PFSK-1 (cell line): Measurements from ENCODE around the gene AIMP2.

Experiments
- FOXP2 ChIP-seq: optimal IDR thresholded peaks from 2 replicates; pipeline ENCODE3; 2011; ENCODE audit warnings: borderline replicate concordance, control low read depth, inconsistent platforms; ENCODE audit not compliant: insufficient read depth; ENCODE audit errors: extremely low read length, extremely low read depth
- POLR2AphosphoS5 ChIP-seq: IDR thresholded peaks from 2 replicates; pipeline ENCODE4 v1.6.1; 2012; ENCODE audit warnings: low read depth, mild to moderate bottlenecking, control low read depth, low read length, moderate library complexity
- REST ChIP-seq, 2 experiments: IDR thresholded peaks; 2 replicates each; pipeline versions ENCODE4 v1.6.1 to v1.8.0; 2011 to 2012; ENCODE audit warnings: low read depth in 2 of 2, low read length in 2 of 2, control low read depth in 1 of 2, inconsistent platforms in 1 of 2, mild to moderate bottlenecking in 1 of 2, moderate library complexity in 1 of 2; ENCODE audit not compliant: insufficient read depth in 1 of 2
- SIN3A ChIP-seq: IDR thresholded peaks from 2 replicates; pipeline ENCODE4 v1.6.1; 2012; ENCODE audit warnings: mild to moderate bottlenecking, low read length, moderate library complexity, borderline replicate concordance; ENCODE audit not compliant: insufficient read depth
- TAF1 ChIP-seq: IDR thresholded peaks from 2 replicates; pipeline ENCODE4 v1.6.1; 2012; ENCODE audit warnings: low read length, control low read depth, borderline replicate concordance; ENCODE audit not compliant: insufficient read depth

The AIMP2 gene

DNA sequence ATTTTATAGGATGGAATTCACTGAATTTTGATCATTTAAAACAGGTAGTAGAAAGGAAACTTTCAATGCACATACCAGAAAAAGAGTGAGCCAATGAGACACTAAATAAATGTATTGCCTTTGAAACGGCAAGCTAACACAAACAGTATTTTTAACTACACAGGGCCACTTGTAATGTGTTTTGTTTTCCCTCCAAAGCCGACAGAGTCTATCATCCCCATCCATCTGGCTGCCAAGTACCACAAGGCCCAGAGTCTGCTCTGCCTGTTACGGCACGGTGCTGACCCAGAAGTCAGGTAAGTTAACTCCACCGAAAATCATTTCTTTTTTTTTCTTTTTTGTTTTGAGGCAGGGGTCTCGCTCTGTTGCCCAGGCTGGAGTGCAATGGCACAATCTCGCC, 23.6 kb downstream of the AIMP2 start:
- no peak for TF ChIP-seq SIN3A
- no peak for TF ChIP-seq POLR2AphosphoS5
- TF ChIP-seq TAF1 = no peak
- no peak for TF ChIP-seq FOXP2
- TF ChIP-seq REST (IDR thresholded peaks at IDR 0.05; ENCODE audit: insufficient read depth in 1 of 2, low read depth in 2 of 2, low read length in 2 of 2) = no peak

DNA sequence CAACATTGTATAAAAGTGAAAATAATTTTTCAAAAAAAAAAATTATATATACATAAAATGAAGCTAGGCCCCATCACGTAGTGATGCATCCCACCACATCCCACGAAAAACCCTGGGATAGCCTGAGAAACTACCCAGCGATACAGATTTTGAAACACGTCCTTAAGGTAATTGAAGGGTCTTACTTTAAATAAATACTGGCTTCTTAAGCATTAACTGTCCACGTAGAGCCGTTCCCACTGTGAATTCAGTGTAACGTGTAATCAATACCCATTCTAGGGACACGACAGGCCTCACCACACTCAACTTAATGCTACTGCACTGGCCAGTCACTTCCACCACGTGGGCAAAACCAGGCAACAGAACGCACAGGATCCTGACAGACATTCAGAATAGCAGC, 26.1 kb downstream of the AIMP2 start:
- TF ChIP-seq SIN3A (no peak), TAF1 (no peak), FOXP2 (no peak), POLR2AphosphoS5 (no peak), REST (IDR thresholded peaks at IDR 0.05; ENCODE audit: insufficient read depth in 1 of 2, low read depth in 2 of 2, low read length in 2 of 2) (no peak)

DNA sequence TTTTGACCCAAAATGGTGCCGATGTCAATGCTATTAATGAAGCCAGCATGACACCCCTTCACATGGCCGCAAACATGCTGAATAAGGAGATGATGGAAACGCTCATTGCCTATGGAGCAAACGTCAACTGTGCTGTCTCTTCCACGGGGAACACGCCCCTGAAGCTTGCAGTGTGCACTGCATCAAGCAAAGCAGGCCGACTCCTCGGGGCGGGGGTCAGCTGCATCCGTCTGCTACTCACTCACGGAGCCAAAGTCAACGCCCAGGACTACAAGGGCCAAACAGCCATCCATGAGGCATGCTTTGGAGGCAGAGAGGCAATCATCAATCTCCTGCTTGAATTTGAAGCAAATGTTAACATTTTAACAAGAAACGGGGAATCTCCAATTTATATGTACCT, 26.6 kb downstream of the AIMP2 start:
- TF ChIP-seq REST (IDR thresholded peaks at IDR 0.05; ENCODE audit: insufficient read depth in 1 of 2, low read depth in 2 of 2, low read length in 2 of 2) = no peak
- TF ChIP-seq POLR2AphosphoS5 = no peak
- no peak for TF ChIP-seq TAF1
- no peak for TF ChIP-seq SIN3A
- TF ChIP-seq FOXP2 = no peak

DNA sequence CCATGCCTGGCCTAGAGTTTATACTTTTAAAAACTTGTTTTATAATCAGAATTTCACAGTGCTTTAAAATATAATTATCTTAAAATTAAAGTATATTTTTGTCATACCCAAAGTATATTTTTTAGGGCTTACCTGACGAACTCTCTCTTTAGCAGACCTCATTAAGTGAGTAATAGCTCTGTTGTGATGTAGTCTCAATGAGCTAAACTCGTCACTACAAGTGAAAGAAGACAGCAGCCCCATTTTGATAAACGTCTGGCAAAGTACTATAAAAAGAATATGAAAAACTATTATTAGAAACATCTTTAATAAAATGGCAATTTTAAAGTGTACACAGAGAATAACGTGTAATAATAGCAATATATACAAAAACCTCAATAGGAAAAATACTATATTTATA, 40.7 kb downstream of the AIMP2 start:
- TF ChIP-seq FOXP2 = no peak

DNA sequence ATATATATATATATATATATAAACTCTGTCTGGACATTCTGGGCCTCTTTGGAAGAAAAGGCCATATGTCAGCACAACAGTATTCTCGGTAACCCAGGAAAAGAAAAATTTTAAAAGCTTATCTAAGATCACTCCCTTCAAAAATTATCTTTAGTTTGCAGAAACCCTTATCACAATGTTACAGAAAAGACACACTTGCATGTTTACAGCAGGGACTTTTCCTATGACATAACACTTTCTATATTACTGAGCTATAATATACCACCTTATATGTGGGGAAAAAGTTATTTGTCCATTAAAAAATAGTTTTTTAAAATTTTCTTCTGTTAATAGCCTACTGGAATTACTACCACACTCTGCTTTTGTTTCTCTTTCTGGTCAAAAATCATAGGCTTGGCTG, 47.5 kb downstream of the AIMP2 start:
- no peak for TF ChIP-seq POLR2AphosphoS5
- no peak for TF ChIP-seq SIN3A
- no peak for TF ChIP-seq REST (IDR thresholded peaks at IDR 0.05; ENCODE audit: insufficient read depth in 1 of 2, low read depth in 2 of 2, low read length in 2 of 2)
- TF ChIP-seq FOXP2 = no peak
- no peak for TF ChIP-seq TAF1
